Right lobe of liver (tissue), 4 donors: Measurements from ENCODE around the gene ZDHHC7.

Experiments
- CTCF ChIP-seq, 4 donors: fragments of 200-600 bp in 3 of 4; fragments of 450-650 bp in 1 of 4; IDR thresholded peaks; one replicate each; pipeline versions ENCODE4 v1.5.1 to v1.8.0; 2016 to 2022; ENCODE audit warnings: antibody characterized with exemption in 4 of 4, mild to moderate bottlenecking in 2 of 4
- POLR2A ChIP-seq: fragments of 450-650 bp; IDR thresholded peaks from one replicate; pipeline ENCODE4 v1.6.1; 2017; ENCODE audit warnings: antibody characterized with exemption, mild to moderate bottlenecking
- donor health status: DM: no; HTN: no; CAD: no.
- donor health status: DM: no; HTN: no; CAD: no.
- donor health status: DM: no; HTN: yes; CAD: no.

GRCh38 chr16:84963066-84963465 is 48.3 kb downstream of the ZDHHC7 start:
- TF ChIP-seq POLR2A (no peak), CTCF (IDR thresholded peaks at IDR 0.05) (no peak)
